NK-92 (cell line): Measurements from ENCODE around the gene ZNF324.
"Not testable (repeated sequence)": the region's sequence is repeated elsewhere in the genome, so short reads cannot be mapped to it uniquely, and the experiment has no call there.

Source experiments
- DNase-seq: peaks from one replicate; lab custom pipeline; 2025; ENCODE audit not compliant: unreplicated experiment; lab: John Stamatoyannopoulos, UW

ZNF324 gene

DNA sequence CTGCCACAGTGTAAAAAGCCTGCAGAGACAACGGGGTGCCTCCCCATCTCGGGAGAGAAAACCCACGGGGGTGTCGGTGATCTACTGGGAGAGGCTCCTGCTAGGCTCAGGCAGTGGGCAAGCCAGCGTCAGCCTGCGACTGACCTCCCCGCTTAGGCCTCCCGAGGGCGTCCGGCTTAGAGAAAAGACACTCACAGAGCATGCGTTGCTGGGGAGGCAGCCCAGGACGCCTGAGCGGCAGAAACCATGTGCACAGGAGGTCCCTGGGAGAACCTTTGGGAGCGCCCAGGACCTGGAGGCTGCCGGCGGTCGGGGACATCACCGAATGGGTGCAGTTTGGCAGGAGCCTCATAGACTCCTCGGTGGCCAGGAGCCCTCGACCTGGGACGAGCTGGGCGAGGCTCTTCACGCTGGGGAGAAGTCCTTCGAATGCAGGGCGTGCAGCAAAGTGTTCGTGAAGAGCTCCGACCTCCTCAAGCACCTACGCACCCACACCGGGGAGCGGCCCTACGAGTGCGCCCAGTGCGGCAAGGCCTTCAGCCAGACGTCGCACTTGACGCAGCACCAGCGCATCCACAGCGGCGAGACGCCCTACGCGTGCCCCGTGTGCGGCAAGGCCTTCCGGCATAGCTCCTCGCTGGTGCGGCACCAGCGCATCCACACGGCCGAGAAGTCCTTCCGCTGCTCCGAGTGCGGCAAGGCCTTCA is 4.1 kb downstream of the ZNF324 start:
- not testable (repeated sequence) for DNase-seq

DNA sequence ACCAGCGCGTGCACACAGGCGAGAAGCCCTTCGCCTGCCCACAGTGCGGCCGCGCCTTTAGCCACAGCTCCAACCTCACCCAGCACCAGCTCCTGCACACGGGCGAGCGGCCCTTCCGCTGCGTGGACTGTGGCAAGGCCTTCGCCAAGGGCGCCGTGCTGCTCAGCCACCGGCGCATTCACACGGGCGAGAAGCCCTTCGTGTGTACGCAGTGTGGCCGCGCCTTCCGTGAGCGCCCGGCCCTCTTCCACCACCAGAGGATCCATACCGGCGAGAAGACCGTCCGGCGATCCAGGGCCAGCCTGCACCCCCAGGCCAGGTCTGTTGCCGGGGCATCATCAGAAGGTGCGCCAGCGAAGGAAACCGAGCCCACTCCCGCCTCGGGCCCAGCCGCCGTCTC is 4.9 kb downstream of the ZNF324 start:
- DNase-seq: no peak

DNA sequence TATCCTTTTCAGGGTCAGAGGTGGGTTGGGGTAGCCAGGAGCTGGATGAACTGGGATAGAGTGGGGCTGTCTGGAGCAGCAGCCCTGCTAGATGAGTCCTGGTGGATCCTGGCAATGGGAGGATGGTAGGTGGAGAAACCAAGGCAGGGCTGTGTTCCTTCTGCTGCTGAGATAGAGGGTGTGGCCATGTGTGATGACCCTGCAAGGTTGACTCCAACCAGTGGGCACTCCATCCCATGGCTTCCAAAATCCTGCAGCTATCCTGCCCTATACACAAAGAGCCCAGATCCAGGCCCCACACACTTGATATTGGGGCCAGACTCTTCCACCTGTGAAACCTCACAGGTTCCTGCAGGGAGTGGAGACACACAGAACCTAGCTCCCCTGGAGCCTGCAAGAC is 6.9 kb downstream of the ZNF324 start:
- no peak for DNase-seq

DNA sequence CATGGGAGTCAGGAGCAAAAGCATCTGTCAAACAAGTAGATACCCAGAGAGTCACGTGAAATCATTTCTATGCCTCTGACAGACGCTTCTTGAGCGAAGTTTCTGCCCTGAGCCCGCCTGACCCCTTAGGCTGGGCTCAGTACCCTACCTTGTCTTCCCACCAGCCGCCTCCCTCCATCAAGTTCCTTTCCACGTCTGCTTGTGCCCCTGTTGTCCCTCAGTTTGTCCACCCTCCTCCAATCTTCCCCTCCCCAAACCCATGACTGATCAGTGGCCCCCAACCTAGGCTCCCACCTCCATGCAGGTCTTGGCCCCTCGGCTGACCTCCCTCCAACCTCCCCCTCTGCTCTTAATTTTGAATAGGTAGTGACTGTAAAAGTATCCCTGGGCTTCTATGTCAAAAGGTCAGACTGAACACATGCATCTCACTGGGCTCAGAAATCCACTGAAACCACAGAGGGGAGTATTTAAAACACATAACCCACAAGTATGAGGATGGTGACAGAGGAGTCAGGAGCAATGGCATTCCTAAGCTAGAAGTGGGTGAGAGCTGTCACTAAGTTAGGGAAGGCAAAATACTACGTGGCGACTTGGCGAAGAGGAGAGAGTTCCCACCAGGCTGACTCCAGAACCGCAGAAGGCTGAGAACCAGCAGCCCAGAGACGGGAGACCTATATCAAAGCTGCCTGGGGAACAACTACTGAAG is 7.6 kb downstream of the ZNF324 start:
- DNase-seq: no peak

DNA sequence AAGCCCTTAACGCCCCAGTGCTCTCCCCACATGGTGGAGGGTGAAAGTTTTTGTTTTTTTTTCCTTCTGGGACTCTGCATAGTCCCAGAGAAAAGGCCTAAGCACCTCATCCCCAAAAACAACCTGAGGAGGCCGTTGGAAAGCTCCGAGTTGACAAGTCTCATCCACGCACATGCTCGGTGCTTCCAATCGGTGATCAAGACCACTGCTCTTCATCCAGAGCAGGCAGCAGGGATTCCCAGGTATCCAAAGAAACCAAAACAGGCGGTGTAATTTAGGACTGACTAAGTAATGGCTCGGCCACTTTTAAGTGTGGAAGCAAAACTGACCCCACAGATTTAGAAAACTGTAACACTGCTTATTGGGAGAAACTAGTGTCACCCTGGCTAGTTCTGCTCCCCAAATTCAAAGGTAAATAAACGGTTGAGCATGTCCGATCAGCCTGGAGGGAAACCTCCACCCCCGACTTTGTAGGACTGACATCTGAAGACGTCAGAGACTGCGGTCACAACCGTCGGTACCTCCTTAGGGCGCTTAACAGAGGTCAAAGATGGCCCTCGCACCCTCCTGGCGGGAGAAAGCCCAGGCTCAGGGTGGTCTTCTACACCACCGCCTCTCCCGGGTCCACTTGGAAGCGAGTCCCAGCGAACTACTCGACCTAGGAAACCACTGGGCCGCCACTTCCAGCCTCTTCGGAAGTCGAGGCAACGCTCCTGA is 8.3 kb downstream of the ZNF324 start:
- no peak for DNase-seq

DNA sequence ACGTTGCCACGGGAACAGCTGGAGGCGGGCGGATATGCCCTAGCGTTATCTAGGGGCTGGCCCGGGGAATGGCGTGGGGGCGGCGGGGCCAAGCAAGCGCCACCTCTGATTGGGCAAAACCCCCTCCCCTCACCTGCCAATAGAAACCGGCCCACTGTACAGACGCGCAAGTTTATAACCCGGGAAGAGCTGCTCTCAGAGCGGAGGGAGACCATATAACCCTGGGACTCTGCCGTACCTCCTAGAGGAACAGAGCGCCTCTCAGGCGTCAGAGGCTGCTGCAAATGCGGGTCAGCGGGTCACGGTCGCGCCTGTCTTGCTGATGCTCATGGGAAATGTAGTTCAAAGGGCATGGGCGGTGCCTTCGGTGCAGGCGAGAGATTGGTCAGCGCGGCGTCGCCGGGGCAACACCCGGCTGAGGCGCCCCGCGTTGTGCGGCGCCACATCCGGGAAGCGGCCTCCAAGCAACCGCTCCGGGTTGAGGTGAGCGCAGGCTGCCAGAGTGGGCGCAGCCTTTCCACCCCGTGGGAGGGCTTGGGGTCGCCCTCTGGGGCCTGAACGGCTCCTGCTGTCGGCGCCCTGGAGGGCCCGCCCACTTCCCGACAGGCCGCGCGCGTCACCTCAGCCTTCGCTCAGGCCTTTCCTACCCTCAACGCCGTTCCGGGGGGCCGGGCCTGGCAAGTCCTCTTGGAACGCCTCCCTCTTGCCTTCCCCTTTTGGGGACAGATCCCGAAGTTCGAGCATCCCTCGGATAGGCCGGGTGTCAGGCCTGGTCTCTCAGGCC is 9.0 kb downstream of the ZNF324 start, which contains the start of gene ZNF446:
ZNF446 (plus strand) TSS at position 639 of the 784 bp plus-strand sequence. CDS start 867 bp downstream, outside the sequence.
- peak; percentile 77 for DNase-seq

DNA sequence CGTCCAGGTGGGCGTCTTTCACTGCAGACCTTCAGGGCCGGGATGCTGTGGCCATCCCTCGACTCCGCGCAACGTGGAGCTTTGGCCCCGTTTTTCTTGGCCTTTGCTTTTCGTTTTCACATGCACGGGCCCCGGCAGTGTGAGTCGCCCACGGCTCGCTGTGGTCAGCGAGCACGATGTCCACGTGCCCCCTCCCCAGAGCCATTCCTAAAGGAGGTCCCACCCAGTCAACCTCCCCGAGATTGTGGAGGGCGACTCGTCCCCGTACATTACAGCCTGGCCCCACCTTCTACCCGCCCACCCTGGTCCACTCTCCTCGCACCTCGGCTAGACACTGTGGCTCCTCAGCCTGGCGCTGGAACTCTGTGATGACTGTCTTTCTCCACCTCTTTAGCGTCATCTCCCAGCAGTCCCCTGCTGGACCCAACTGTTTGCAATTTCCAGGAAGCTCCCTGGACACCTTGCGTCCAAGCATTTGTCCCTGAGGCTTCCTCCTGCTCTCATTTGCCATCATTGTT is 9.7 kb downstream of the ZNF324 start:
- DNase-seq: no peak

DNA sequence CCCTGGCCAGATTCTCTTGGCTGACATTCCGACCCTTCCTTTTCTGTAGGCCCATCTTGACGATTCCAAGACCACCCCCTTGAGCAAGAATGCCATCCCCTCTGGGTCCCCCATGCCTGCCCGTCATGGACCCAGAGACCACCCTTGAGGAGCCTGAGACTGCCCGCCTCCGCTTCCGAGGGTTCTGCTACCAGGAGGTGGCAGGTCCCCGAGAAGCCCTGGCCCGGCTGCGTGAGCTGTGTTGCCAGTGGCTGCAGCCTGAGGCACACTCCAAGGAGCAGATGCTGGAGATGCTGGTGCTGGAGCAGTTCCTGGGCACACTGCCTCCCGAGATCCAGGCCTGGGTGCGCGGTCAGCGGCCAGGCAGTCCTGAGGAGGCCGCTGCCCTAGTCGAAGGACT is 10.2 kb downstream of the ZNF324 start:
- DNase-seq: no peak

DNA sequence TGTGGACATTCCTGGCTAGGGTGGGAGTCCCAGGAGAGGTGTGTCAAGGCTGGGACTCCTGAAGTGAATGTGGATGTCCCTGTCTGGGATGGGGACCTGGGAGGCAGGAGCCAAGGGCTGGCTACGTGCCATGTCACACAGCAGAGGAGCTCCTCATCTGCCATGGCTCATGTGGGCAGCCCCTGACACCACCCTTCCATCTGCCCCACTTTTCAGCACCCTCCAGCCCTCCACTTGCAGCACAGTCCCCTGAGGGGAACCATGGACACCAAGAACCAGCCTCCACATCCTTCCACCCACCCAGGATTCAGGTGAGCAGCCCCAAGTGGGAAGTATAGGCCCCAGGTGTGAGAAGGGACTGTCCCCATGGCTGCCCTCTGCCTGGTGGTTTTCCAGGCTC is 11.0 kb downstream of the ZNF324 start:
- no peak for DNase-seq

DNA sequence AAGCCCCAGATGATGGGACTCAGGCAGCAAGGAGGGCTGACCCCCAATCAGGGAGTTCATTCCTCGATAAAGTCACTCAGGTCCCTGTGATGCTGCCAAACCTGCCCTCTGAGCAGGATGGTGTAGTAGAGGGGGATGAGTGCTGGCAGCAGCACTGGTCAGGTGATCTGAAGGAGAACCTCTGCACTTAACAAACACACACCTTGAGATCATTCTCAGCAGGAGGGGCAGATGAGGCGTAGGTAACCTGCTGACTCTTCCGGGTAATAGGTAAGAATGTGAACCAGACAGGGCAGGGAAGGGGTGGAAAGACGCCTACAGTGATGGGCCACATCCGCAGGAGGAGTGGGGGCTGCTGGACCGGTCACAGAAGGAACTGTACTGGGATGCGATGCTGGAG is 12.4 kb downstream of the ZNF324 start:
- DNase-seq: no peak

DNA sequence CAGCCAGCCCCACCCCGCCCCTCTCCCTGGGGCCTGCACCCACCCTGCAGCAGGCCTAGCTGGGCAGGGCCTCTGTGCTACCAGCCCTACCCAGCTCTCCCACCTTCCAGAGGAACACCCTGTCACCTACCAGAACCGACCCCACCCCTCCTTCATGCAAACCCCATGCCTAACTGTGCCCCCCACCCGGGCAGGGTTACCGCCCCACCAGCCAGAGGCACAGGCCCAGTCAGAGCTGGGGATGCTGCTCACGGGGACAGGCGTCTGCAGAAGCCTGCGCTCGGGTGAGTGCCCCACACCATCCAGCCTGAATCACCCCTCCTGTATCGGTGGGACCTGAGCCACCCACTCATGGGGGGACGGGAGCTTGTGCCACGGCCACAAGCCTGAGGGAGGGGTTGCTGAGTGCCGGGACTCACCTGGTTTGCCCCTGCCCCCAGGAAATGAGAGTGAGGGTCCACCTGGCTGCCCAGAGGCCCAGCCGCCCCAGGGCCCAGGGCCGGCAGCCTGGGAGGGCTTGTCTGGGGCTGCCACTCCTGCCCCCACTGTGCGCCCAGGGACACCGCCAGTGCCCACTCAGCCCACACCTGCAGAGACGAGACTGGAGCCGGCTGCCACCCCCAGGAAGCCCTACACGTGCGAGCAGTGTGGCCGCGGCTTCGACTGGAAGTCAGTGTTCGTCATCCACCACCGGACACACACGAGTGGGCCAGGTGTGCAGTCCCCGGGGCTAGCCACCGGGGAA is 13.0 kb downstream of the ZNF324 start:
- no peak for DNase-seq

DNA sequence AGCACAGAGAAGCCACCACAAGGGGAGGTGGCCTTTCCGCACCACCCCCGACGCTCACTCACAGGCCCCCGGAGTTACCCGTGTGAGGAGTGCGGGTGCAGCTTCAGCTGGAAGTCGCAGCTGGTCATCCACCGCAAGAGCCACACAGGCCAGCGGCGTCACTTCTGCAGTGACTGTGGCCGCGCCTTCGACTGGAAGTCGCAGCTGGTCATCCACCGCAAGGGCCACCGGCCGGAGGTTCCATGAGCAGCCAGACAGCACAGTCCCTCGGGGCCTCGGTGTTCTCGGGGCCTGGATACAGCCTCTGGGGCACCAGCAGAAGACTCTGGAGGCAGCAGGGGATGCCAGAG is 13.6 kb downstream of the ZNF324 start:
- DNase-seq: no peak

DNA sequence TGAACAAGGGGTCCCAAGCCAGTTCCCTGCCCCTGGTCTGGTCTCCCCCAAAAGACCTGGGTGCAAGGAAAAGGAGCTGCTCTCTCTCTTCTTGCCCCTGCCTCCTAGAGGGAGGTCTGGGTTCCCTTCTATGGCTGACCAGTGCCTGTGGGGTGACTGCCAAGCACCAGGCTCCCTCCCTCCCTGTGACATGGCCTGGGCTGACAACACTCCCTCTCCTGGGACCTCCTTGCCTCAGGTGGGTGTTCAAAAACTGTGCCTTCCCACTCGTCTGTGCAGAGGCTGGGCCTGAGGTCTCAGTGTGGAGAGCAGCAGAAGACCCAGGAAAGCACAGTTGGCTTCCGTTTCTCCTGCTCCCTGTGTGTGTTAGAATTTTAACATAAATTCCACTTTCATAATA is 14.0 kb downstream of the ZNF324 start:
- DNase-seq: no peak

DNA sequence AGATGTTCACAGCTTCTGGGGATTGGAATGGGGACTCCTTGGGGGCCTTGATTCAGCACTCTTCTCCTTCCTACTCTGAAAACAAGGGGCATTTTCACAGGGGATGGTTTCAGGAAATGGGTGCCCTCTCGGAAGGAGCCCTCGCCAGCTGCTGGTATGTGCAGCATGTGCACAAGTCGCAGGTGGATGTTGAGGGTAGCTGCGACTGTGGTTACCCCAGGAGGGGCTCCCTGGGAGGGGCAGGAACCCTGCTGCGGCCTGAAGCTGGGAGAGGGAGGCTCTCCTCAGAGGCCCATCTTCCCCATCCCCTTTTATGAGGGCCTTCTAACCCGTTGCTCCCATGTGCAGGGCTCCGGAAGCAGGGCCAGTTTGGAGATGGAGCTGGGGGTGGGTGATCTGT is 15.5 kb downstream of the ZNF324 start:
- DNase-seq: no peak

DNA sequence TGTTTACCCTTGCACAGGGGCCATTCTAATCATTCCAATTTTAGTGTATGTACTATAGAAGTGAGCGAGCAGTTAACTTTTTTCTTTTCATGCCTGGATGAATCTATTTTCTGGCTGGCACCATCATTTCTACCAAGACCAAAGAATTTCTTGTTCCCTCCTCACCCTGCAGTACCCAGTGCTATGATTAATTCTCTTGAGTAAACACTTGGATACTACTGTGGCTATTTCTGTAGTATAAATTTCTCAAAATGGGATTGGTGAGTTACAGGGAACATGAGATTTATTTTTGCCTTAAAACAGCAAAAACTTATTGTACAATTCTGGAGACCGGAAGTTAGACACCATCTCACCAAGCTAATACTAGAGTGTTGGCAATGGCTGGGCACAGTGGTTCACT is 16.9 kb downstream of the ZNF324 start:
- DNase-seq: no peak

DNA sequence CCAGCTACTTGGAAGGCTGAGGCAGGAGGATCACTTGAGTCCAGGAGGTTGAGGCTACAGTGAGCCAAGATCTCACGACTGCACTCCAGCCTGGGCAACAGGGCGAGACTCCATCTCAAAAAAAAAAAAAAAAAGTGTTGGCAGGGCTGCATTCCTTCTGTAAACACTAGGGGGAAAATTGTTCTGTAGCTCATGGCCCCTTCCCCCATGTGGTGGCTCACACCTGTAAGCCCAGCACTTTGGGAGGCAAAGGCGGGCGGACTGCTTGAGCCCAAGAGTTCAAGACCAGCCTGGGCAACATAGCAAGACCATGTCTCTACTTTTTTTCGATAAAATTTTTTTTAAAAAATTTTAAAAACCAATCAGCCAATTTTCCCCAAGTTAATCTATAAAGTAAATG is 17.5 kb downstream of the ZNF324 start:
- not testable (repeated sequence) for DNase-seq

DNA sequence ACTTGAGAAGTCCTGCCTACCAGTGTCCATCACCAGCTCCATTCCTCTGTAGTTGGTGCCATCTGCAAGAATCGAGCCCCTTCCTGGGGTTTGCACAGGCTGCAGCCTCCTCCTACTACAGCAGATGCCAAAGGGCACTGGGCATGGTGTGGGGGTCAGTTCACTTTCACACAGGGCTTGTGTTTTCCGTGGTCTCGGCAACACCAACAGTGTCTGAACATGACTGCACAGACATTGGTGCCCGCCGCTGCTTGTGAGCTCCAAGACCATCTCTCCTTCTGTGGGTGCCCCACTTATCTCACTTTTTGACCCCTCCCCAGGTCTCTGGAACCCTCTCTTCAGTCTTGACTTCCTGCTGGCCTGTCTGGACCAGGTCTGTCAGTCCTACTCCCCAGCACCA is 24.5 kb downstream of the ZNF324 start:
- DNase-seq: no peak

DNA sequence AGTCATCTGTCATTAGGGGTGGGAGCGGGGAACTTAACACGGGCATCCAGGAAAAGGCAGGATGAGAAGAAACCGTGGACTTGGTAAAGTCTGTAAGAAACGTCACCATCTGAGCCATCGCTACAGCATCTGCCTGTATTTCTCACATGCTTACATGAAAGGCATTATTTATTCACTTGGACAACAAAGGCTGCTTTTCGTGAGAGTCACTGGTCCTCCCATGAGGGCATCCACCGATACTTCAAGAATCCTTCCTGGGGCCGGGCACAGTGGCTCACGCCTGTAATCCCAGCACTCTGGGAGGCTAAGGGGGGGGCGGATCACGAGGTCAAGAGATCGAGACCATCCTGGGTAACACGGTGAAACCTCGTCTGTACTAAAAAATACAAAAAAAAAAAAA is 25.4 kb downstream of the ZNF324 start:
- DNase-seq: no peak

DNA sequence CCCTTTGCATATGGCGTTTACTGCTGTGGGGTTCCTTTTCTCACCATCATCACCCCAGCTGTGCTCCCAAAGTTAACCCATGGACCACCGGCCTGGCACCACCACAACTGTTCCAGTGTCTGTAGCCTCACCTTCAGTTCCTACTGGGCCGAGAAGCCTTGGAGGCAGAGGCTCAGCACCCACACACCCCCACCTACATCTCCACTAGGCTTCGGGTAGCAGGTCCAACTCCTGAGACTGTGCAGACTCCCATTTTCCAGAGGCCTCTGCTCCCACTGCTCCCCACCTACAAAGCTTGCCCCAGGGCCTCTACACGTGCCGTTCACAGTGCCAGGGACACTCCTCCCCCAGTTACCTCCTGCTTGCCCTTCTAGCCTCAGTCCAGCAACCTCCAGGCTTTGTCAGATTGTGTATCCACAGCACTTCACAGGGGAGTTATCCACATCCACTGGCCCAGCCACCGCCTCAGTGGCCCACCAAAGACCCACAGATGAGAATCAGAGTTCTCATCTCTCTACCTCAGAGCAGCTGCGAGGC is 30.8 kb downstream of the ZNF324 start:
- no peak for DNase-seq

DNA sequence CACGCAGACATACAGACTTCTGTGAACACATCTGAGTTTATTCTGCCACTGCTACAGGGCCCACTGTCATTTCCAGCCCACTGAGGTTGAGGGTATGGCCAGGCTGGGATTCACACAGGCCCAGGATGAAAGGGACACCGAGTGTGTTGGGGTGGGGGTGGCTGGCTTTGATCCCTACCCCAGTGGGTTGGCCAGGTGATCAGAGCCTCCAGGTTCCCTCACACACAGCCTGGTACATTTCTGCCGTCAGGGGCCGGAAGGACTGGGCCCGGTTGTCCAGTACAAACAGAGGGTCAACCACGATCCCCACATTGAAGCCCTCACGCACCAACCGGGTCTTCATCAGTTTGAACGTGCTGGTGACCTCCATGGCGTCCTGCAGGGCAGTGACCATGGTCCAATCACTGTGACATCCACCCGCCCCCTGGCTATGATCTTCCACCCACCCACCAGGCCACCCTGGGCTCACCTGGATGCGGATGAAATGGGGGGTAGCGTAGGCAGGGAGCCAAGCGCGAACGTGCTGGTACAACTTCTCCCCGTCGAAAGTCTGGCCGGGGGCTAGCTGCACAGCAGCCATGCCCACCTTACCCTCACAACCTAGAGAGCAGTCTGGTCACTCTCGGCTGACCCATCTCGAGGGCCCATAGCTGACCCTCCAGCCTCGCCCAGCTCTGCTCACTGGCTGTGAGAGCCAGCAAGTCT is 31.6 kb downstream of the ZNF324 start:
- no peak for DNase-seq
